Esophagus squamous epithelium (tissue), 5 donors: ENCODE measurements around the gene PIAS4. TPM values are rescaled to one million over a fixed set of nuclear protein-coding genes. Genes with fewer than 3 reads are reported as not detected.

ENCODE experiments used
- DNase-seq: peaks from one replicate; lab custom pipeline; 2025; lab: John Stamatoyannopoulos, UW
- H3K27ac ChIP-seq, 4 donors: fragments of 200-600 bp; sonication (generic); one replicate each; pipeline ENCODE4 v1.5.1; 2016 to 2019; ENCODE audit warnings: mild to moderate bottlenecking in 1 of 4
- H3K27me3 ChIP-seq, 4 donors: fragments of 200-600 bp; sonication (generic); 1 replicate in 3 of 4; 2 replicates in 1 of 4; pipeline versions ENCODE4 v1.5.1 to v1.6.0; 2017 to 2021; ENCODE audit warnings: antibody characterized with exemption in 1 of 4
- H3K36me3 ChIP-seq, 3 donors: fragments of 200-600 bp; sonication (generic); one replicate each; pipeline ENCODE4 v1.5.1; 2016 to 2019
- H3K4me1 ChIP-seq, 3 donors: fragments of 200-600 bp; sonication (generic); one replicate each; pipeline ENCODE4 v1.5.1; 2017 to 2019
- H3K4me3 ChIP-seq, 4 donors: fragments of 200-600 bp; sonication (generic); 1 replicate in 3 of 4; 2 replicates in 1 of 4; pipeline ENCODE4 v1.5.1; 2016 to 2019; ENCODE audit warnings: mild to moderate bottlenecking in 2 of 4, moderate library complexity in 1 of 4
- H3K9me3 ChIP-seq, 3 donors: fragments of 200-600 bp; sonication (generic); one replicate each; pipeline ENCODE4 v1.5.1; 2016 to 2019
- POLR2A ChIP-seq, 4 donors: fragments of 450-650 bp; IDR thresholded peaks; one replicate each; pipeline ENCODE4 v1.6.1; 2017; ENCODE audit warnings: antibody characterized with exemption in 4 of 4, mild to moderate bottlenecking in 4 of 4, moderate library complexity in 3 of 4
- WGBS, 2 donors: methylation state at CpG; one replicate each; pipeline ENCODE4 v1.1.5; 2018; 5-methylcytosine and 5-hydroxymethylcytosine counted together
- intact Hi-C: fragments of 100-400 bp; cut with DNase I; formaldehyde crosslinking; loops from one replicate; pipeline ENCODE4 v1.15.0; 2022
- small RNA-seq, 4 donors: library from RNA; depleted of rRNA; stranded (forward); fragments of <200 nt; gene quantifications; one replicate each; pipeline ENCODE3, GENCODE V24; 2016
- total RNA-seq, 4 donors: library from RNA; depleted of rRNA; stranded (reverse); fragments of >200 nt; gene quantifications; one replicate each; pipeline ENCODE4 v1.1.0, GENCODE V29; 2016
- TF ChIP-seq, protein P1 (sequence below), 6 experiments: fragments of 450-650 bp in 4 of 6; fragments of 200-600 bp in 2 of 6; sonication (generic) in 2 of 6; IDR thresholded peaks; one replicate each; pipeline ENCODE4 v1.5.1; 2016 to 2019; ENCODE audit warnings: antibody characterized with exemption in 6 of 6, mild to moderate bottlenecking in 4 of 6, moderate library complexity in 4 of 6
- donor health status: DM: yes; HTN: yes; CAD: no.

PIAS4 gene
- total RNA-seq, 4 donors from 2014 or later = 11.4 to 15.1 (median 13.0) TPM

DNA sequence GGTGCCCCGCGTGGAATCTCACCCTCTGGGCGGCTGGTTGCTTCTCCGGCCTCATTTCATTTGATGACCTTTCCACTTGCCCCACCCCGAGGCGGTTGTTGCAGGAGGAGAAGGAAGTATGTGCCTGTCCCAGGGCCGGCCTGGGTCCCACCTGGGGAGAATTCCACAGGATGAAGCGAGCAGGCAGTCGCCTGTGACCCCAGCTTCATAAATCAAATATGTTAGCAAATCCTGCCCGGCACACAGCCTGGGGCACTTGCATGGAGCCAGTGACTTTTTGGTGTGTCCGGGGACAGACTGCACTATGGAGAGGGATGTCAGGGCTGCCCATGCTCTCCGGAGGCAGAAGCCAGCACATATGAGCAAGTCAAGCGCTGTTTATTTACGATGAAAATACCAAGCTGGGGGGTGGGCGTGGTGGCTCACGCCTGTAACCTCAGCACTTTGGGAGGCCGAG is 78.9 kb downstream of the PIAS4 start:
- no peaks in the 10 kb centered on the region for H3K27me3 ChIP-seq
- no peak for DNase-seq
- intact Hi-C loops = no loop called here
- 39 to 62% methylated on average over 9 to 16 of the region's 17 CpGs for WGBS, 2 donors
- peak overlapping the region in 2 of 4 donors; percentile 9 to 44 for H3K27ac ChIP-seq
- no peak overlapping the region for H3K4me3 ChIP-seq
- no peaks in the 10 kb centered on the region for H3K9me3 ChIP-seq
- TF ChIP-seq POLR2A (IDR thresholded peaks at IDR 0.05) = no peak
- TF ChIP-seq, protein P1, sequence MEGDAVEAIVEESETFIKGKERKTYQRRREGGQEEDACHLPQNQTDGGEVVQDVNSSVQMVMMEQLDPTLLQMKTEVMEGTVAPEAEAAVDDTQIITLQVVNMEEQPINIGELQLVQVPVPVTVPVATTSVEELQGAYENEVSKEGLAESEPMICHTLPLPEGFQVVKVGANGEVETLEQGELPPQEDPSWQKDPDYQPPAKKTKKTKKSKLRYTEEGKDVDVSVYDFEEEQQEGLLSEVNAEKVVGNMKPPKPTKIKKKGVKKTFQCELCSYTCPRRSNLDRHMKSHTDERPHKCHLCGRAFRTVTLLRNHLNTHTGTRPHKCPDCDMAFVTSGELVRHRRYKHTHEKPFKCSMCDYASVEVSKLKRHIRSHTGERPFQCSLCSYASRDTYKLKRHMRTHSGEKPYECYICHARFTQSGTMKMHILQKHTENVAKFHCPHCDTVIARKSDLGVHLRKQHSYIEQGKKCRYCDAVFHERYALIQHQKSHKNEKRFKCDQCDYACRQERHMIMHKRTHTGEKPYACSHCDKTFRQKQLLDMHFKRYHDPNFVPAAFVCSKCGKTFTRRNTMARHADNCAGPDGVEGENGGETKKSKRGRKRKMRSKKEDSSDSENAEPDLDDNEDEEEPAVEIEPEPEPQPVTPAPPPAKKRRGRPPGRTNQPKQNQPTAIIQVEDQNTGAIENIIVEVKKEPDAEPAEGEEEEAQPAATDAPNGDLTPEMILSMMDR (IDR thresholded peaks at IDR 0.05) = no peak
- H3K36me3 ChIP-seq = peaks cover 7 to 25% (median 11%) of the 10 kb centered on the region in 3 donors
- H3K4me1 ChIP-seq = peaks cover 10 to 51% (median 14%) of the 10 kb centered on the region in 3 donors

DNA sequence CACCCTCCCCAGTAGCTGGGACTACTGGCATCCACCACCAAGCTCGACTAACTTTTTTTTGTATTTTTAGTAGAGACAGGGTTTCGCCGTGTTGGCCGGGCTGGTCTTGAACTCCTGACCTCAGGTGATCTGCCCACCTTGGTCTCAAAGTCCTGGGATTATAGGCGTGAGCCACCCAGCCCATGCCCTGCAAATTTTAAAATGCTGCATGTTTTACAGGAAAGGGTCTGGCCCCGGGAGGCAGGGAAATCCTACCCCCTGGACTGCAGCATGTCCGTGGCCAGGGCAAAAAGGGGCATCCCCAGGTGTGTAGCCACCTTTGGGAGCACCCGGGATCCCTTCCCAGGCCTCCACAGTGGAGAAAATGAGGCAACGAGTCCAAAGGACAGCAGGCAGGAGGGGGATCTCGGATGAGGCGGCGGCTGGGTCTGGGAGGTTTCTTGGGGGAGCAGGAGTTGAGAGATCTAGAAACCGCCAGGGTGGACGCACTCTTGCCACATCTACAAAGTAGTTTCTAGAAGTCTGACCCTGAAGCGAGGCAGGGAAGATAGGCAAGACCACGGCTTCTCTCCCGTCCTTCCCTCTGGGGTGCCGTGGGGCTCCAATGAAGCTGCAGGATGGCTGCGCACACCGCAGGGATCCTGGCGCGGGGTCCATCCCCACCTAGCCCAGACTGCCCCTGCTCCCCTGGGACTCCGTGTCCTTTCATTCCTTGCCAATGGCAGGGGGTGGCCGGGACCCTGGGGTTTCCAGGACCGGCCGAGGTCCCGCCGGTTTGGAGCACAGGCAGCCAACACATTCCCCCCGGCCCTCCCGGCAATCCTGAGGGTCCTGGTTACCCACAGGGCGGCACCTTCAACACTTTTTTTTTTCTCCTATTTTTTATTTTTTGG is 80.5 kb downstream of the PIAS4 start:
- no peak for DNase-seq
- Histone ChIP-seq H3K4me1 (peaks cover 10 to 48% (median 14%) of the 10 kb centered on the region in 3 donors), H3K36me3 (peaks cover 7 to 41% (median 11%) of the 10 kb centered on the region in 3 donors), H3K9me3 (no peaks in the 10 kb centered on the region), H3K27me3 (no peaks in the 10 kb centered on the region), H3K4me3 (no peak overlapping the region), H3K27ac (peak overlapping the region in 2 of 4 donors; percentile 9 to 16)
- no peak for TF ChIP-seq POLR2A (IDR thresholded peaks at IDR 0.05)
- TF ChIP-seq, protein P1 (IDR thresholded peaks at IDR 0.05) = no peak
- 82 to 87% methylated on average over 22 to 28 of the region's 31 CpGs for whole genome bisulfite sequencing, 2 donors
- intact Hi-C loops = no loop called here

DNA sequence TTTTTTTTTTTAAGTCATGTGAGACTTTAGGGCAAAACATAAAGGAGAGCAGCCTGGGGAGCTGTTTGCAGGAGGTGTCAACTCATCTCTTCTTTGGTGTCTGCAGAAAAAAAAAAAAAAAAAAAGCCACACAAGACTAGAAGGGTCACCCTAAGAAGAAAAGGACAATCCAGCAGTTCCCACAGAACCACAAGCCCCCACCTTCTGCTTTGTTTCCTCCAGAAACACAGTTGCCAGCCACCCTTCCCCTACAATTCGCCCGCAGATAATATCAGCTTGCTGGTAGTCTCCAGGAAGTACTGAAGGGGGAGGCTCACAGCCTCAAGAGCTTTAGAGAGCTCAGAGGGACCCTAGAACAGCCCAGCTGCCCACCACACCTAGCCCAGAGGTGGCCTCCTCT is 81.4 kb downstream of the PIAS4 start:
- intact Hi-C loops = no loop called here
- H3K4me3 ChIP-seq = peak overlapping the region in 2 of 4 donors; percentile 8 to 32
- 65 to 79% methylated on average over 2 of the region's 2 CpGs for WGBS, 2 donors
- no peak for DNase-seq
- H3K27ac ChIP-seq = peak overlapping the region in 2 of 4 donors; percentile 41 to 66
- TF ChIP-seq POLR2A (IDR thresholded peaks at IDR 0.05) = no peak
- TF ChIP-seq, protein P1 (IDR thresholded peaks at IDR 0.05) = no peak
- H3K4me1 ChIP-seq = peaks cover 6 to 39% (median 12%) of the 10 kb centered on the region in 3 donors
- no peaks in the 10 kb centered on the region for H3K9me3 ChIP-seq
- peaks cover 7 to 51% (median 15%) of the 10 kb centered on the region in 3 donors for H3K36me3 ChIP-seq
- H3K27me3 ChIP-seq = no peaks in the 10 kb centered on the region

Small RNAs within 50 kb of the gene (small RNA-seq; reads per million reads assigned to genes)
- gene SNORD37 = 11.5 to 33.7 (median 24.1) reads per million in 4 donors

Other genes starting within 250 kb of the PIAS4 start
- gene APBA3, start 246.0 kb upstream of the PIAS4 start, total RNA-seq = 10 to 100 TPM; 12.9 to 26.5 (median 22.7) TPM
- 10 to 100 TPM; 50.2 to 79.9 (median 60.9) TPM for gene MRPL54, start 245.1 kb upstream of the PIAS4 start, total RNA-seq
- gene RAX2, start 235.5 kb upstream of the PIAS4 start, total RNA-seq = not detected
- 1 to 10 TPM in 3 of 4 donors, not detected in 1; 1.1 to 4.4 (median 2.1) TPM for gene MATK, start 221.4 kb upstream of the PIAS4 start, total RNA-seq
- gene ZFR2, start 138.7 kb upstream of the PIAS4 start, total RNA-seq = not detected
- gene ATCAY, start 127.1 kb upstream of the PIAS4 start, total RNA-seq = not detected
- not detected for gene NMRK2, start 74.7 kb upstream of the PIAS4 start, total RNA-seq
- gene DAPK3, start 36.6 kb upstream of the PIAS4 start, total RNA-seq = 10 to 100 TPM; 38.2 to 60.4 (median 45.9) TPM
- gene EEF2, start 22.3 kb upstream of the PIAS4 start, total RNA-seq = 1,000 to 10,000 TPM; 1,210 to 2,054 (median 1,565) TPM
- gene ZBTB7A, start 59.2 kb downstream of the PIAS4 start, total RNA-seq = 100 to 1,000 TPM in 1 of 4 donors, 10 to 100 TPM in 3; 60.5 to 187 (median 81.2) TPM
- gene MAP2K2, start 116.4 kb downstream of the PIAS4 start, total RNA-seq = 100 to 1,000 TPM in 1 of 4 donors, 10 to 100 TPM in 3; 76.9 to 128 (median 93.8) TPM
- not detected for gene CREB3L3, start 145.9 kb downstream of the PIAS4 start, total RNA-seq
- 10 to 100 TPM in 3 of 4 donors, 1 to 10 TPM in 1; 9.0 to 23.3 (median 18.3) TPM for gene SIRT6, start 174.8 kb downstream of the PIAS4 start, total RNA-seq
- gene ANKRD24, start 175.0 kb downstream of the PIAS4 start, total RNA-seq = 1 to 10 TPM in 1 of 4 donors, under 1 TPM in 3; 0.04 to 2.0 (median 0.44) TPM
- 1 to 10 TPM in 1 of 4 donors, under 1 TPM in 3; 0.27 to 5.0 (median 0.44) TPM for gene EBI3, start 221.8 kb downstream of the PIAS4 start, total RNA-seq
- 10 to 100 TPM; 18.5 to 33.0 (median 23.2) TPM for gene YJU2, start 239.3 kb downstream of the PIAS4 start, total RNA-seq